HG03196 (cell line): ENCODE data around the gene MT1B.
"Not testable (repeated sequence)": the region's sequence is repeated elsewhere in the genome, so short reads cannot be mapped to it uniquely, and the experiment has no call there.

Source experiments
- ATAC-seq: cut with Tn5 transposase; IDR thresholded peaks from one replicate; pipeline ENCODE4 v1.9.1; 2021; ENCODE audit not compliant: unreplicated experiment

MT1B gene

GRCh38 chr16:56618138-56618537, 33.5 kb upstream of the MT1B start:
- ATAC-seq: no peak

DNA sequence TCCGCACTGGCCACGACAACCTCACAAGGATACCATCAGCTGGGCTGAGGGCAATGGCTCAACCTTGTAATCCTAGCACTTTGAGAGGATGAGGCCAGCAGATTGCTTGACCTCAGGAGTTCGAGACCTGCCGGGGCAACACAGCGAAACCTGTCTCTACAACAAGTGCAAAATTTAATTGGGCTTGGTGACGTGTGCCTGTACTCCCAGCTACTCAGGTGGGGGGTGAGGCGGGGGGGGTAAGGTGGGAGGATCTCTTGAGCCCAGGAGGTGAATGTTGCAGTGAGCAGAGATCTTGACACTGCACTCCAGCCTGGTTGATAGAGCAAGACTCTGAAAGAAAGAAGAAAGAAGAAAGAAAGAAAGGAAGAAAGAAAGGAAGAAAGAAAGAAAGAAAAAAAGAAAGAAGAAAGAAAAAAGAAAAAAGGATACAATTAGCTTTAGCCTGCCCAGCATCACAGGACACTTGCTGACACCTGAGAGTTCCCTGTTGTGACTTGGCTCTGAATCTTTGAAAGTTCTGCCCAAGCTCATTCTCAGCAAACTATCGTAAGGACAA, 31.3 kb upstream of the MT1B start:
- ATAC-seq: no peak

GRCh38 chr16:56621665-56622445, 29.8 kb upstream of the MT1B start:
- ATAC-seq: not testable (repeated sequence)

DNA sequence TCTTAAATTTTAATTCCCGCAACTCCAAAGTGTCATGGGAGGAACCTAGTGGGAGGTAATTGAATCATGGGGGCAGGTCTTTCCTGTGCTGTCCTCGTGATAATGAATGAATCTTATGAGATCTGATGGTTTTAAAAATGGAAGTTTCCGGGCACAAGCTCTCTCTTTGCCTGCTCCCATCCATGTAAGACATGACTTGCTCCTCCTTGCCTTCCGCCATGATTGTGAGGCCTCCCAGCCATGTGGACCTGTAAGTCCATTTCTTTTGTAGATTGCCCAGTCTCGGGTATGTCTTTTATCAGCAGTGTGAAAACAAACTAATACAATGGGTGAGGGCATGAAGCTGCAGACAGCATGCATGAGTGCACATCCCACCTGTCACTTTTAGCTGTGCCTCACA, 28.5 kb upstream of the MT1B start:
- ATAC-seq: not testable (repeated sequence)

DNA sequence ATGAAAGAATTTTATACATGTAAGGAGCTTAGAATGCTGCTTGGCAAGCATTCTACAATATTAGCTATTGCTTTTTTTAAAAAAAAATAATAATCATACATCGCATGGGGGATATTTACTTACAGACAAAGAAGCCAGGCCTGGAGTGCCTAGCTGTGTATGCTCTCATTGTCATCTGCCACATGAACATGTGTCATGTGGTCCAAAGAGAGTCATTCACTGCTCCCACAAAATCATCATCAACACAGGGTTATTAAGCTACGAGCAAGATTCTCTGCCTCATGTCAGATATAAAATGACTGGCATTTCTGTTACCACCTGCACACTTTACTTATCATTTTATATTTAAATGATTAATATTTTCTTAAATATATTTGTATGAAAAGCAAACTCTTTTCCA, 28.0 kb upstream of the MT1B start:
- no peak for ATAC-seq

- peak; percentile 42 for ATAC-seq
These were observed 26.3 kb upstream of the MT1B start, which contains the start of gene MT1E for GRCh38 chr16:56625140-56625942. Gene MT1E, plus strand, starts transcription at chr16:56625781. Its CDS starts 71 bp downstream, at chr16:56625852.

DNA sequence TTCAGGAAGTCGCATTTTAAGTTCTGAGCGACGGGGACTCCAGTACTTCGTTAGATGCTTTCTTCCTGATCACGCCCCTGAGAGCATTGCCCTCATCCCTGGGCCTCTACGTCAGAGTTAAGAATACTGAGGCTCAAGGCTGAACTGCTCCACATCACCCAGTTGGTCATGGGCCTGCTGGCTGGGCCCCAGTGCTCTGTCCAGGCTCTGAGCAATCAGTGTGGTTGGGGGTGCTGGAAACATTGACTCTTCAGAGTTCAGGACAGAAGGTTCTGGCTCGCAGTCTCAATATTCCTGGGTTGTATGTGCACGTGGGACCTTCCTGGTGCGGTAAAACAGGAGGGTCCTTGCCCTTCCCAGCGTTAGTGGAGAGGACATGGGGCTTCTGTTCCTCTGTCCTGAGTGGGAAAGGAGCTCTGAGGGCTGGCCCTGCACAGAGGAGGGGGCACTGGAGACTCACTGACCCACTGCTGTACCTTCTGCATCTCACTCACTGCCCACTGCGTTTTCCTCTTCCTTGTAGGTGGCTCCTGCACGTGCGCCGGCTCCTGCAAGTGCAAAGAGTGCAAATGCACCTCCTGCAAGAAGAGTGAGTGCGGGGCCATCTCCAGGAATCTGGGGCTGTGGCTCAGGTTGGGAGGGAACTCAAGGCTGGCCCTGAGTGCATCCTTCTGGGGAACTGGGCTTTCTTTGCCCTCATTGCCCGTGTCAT, 25.6 kb upstream of the MT1B start:
- ATAC-seq: peak; percentile 4

- ATAC-seq: no peak
These were observed 25.0 kb upstream of the MT1B start for GRCh38 chr16:56626685-56627084.

- no peak for ATAC-seq
These were observed 23.0 kb upstream of the MT1B start for GRCh38 chr16:56628486-56629350.

- no peak for ATAC-seq
These were observed 22.2 kb upstream of the MT1B start for GRCh38 chr16:56629531-56629930.

DNA sequence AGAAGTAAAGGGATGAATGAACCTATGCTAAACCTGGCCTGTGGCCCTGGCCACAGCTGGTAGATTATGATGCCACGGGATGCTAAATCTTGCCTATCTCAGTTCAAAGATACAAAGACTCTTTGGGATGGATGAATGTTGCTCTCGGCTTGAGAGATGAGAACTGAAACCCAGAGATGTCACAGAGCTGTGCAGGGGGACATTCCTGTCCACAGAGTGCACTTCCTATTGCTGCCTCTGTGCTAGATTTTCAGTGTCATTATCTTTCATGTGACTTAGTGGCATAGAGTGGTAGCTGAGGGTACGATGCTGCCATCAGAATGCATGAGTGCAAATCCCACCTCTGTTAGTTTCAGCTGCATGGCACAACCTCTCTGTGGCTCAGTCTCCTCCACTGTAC, 21.6 kb upstream of the MT1B start:
- peak; percentile 77 for ATAC-seq

- no peak for ATAC-seq
These were observed 20.5 kb upstream of the MT1B start for GRCh38 chr16:56631197-56631596.

DNA sequence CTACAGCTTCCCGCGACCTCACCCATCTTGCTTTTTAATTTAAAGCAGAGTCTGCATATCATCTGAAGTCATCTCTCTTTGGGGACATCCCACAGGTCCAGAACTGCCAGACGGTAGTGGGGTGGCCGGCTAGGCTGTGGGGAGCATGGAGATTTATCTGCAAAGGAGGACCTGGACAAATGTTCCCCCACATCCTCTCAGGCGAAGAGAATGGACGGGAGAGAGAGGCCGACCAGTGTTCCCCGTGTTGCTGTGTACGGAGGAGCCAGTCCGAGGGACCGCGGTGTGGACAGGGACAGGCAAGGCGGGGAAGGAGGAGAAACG, 19.9 kb upstream of the MT1B start:
- ATAC-seq: no peak

DNA sequence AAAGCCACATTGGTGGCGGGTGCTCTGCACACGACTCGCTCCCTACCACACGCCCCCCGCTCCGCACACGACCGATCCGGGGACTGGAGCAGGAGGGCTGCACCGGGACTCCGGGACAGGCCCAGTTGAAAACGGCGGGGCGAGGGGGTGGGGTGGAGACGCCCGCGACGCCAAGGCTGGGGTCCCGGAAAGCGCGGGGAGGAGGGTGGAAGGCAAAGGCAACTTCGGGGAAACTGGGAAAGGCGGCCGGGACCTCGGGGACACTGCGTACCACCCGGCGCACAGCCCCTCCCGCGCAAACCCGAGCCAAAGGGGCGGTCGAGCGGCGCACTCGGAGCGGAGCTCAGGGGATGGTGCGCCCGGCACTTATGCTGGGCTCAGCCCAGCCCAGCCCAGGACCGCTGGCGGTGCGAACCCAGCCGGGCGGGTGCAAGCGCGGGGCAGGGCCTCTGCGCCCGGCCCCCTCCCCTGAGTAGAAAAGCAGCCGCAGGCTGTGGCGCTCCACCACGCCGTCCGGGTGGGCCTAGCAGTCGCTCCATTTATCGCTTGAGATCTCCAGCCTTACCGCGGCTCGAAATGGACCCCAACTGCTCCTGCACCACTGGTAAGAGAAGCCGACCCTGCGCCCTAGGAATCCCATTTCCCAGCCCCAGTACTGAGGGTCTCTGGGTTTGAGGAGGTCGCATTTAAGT, 19.4 kb upstream of the MT1B start, which contains the start of gene MT1M:
MT1M (plus strand) TSS at position 504 of the 692 bp plus-strand sequence; CDS start at position 577, 73 bp downstream.
- no peak for ATAC-seq

GRCh38 chr16:56632848-56633365, 18.8 kb upstream of the MT1B start:
- ATAC-seq: no peak

DNA sequence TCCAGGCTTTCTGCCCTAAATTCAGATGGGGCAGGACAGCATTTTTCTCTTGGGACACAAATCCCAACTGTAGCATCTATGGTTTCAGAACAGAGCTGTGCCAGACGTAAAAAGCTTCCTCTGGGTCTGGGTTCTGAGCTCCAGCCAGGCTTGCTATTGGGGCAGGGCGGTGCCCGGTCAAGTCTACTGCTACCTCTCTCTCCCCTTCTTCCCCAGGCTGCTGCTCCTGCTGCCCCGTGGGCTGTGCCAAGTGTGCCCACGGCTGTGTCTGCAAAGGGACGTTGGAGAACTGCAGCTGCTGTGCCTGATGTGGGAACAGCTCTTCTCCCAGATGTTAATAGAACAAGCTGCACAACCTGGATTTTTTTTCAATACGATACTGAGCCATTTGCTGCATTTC, 18.2 kb upstream of the MT1B start:
- ATAC-seq: no peak

DNA sequence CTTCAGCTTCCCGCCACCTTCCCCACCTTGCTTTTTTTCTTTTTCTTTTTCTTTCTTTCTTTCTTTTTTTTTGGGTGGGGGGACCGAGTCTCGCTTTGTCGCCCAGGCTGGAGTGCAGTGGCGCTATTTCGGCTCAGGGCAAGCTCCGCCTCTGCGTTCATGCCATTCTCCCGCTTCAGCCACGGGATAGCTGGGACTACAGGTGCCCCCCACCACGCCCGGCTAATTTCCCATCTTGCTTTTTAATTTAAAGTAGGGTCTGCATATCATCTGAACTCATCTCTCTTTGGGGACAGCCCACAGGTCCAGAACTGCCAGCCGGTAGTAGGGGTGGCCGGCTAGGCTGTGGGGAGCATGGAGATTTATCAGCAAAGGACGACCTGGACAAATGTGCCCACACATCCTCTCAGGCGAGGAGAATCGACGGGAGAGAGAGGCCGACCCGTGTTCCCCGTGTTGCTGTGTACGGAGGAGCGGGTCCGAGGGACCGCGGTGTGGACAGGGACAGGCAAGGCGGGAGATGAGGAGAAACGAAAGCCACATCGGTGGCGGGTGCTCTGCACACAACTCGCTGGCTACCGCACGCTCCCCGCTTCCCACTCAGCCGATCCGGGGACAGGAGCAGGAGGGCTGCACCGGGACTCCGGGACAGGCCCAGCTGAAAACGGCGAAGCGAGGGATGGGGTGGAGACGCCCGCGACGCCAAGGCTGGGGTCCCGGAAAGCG, 16.8 kb upstream of the MT1B start:
- no peak for ATAC-seq

DNA sequence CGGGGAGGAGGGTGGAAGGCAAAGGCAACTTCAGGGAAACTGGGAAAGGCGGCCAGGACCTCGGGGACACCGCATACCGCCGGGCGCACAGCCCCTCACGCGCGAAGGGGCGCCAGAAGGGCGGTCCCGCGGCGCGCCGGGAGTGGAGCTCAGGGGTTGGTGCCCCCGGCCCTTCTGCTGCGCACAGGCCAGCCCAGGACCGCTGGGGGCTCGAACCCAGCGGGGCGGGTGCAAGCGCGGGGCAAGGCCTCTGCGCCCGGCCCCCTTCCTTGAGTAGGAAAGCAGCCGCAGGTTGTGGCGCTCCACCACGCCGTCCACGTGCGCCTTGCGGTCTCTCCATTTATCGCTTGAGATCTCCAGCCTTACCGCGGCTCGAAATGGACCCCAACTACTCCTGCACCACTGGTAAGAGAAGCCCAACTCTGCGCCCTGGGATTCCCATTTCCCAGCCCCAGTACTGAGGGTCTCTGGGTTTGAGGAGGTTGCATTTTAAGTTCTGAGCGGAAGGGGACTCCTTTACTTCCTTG, 16.2 kb upstream of the MT1B start:
- no peak for ATAC-seq
